ENCODE measurements around the gene RMND1. TPM values are rescaled to one million over a fixed set of nuclear protein-coding genes. Genes with fewer than 3 reads are reported as not detected.

Gene RMND1
- total RNA-seq, 2 experiments from 2014 or later, result 19.0 to 19.7 TPM

GRCh38 chr6:151389618-151390275, 62.2 kb downstream of the RMND1 start:
- POLR2A ChIA-PET, result interaction anchor here (0.5 to 7.6 kb wide), 9 partner anchors 9 to 1703 kb away, joined by 3 to 81 read pairs (median 5); partner anchors contain the start of gene RMND1
- no peaks in the 10 kb centered on the region for H3K9me3 Mint-ChIP-seq
- CTCF ChIA-PET, result interaction anchor here (1.0 to 1.8 kb wide), 3 partner anchors 16 to 65 kb away, joined by 3 to 6 read pairs (median 5); no protein-coding TSS in a partner anchor

GRCh38 chr6:151388997-151389617, 62.8 kb downstream of the RMND1 start:
- H3K4me1 Mint-ChIP-seq (ENCODE audit: low read depth), result peaks cover 54% of the 10 kb centered on the region

More at GRCh38 chr6:151389618-151390275, 62.2 kb downstream of the RMND1 start:
- DNase-seq, result peak; percentile 56
- Mint-ChIP-seq H3K36me3 (ENCODE audit: low read depth) (peaks cover 38% of the 10 kb centered on the region), H3K4me3 (peak overlapping the region; percentile 94), H3K27ac (peak overlapping the region; percentile 95), H3K4me1 (ENCODE audit: low read depth) (peaks cover 52% of the 10 kb centered on the region), H3K27me3 (no peaks in the 10 kb centered on the region)
- ATAC-seq, result no peak
- intact Hi-C loops (cut with micrococcal nuclease), result loop anchor here (2.0 to 5.0 kb wide), 2 partner anchors 17 to 63 kb away; partner anchors contain the start of gene RMND1
- TF ChIP-seq, protein P1, sequence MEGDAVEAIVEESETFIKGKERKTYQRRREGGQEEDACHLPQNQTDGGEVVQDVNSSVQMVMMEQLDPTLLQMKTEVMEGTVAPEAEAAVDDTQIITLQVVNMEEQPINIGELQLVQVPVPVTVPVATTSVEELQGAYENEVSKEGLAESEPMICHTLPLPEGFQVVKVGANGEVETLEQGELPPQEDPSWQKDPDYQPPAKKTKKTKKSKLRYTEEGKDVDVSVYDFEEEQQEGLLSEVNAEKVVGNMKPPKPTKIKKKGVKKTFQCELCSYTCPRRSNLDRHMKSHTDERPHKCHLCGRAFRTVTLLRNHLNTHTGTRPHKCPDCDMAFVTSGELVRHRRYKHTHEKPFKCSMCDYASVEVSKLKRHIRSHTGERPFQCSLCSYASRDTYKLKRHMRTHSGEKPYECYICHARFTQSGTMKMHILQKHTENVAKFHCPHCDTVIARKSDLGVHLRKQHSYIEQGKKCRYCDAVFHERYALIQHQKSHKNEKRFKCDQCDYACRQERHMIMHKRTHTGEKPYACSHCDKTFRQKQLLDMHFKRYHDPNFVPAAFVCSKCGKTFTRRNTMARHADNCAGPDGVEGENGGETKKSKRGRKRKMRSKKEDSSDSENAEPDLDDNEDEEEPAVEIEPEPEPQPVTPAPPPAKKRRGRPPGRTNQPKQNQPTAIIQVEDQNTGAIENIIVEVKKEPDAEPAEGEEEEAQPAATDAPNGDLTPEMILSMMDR (IDR thresholded peaks at IDR 0.05), result no peak

GRCh38 chr6:151388236-151388635, 63.7 kb downstream of the RMND1 start:
- DNase-seq (no peak), ATAC-seq (no peak)
- TF ChIP-seq, protein P1 (IDR thresholded peaks at IDR 0.05), result no peak
- H3K4me3 Mint-ChIP-seq, result peak overlapping the region; percentile 31
- H3K27ac Mint-ChIP-seq, result peak overlapping the region; percentile 81
- H3K4me1 Mint-ChIP-seq (ENCODE audit: low read depth), result peaks cover 47% of the 10 kb centered on the region
- no peaks in the 10 kb centered on the region for H3K9me3 Mint-ChIP-seq
- POLR2A ChIA-PET, result interaction anchor here (0.7 to 7.6 kb wide), 3 partner anchors 13 to 63 kb away, joined by 3 to 81 read pairs (median 3); no protein-coding TSS in a partner anchor
- CTCF ChIA-PET, result interaction anchor here (1.2 to 1.7 kb wide), 2 partner anchors 17 to 64 kb away, joined by 6 read pairs; no protein-coding TSS in a partner anchor
- intact Hi-C loops (cut with micrococcal nuclease), result loop anchor here (2.0 kb wide), 1 partner anchor 15 kb away; no protein-coding TSS in a partner anchor
- H3K36me3 Mint-ChIP-seq (ENCODE audit: low read depth), result peaks cover 38% of the 10 kb centered on the region
- H3K27me3 Mint-ChIP-seq, result no peaks in the 10 kb centered on the region

More at GRCh38 chr6:151388997-151389617, 62.8 kb downstream of the RMND1 start:
- H3K36me3 Mint-ChIP-seq (ENCODE audit: low read depth), result peaks cover 41% of the 10 kb centered on the region
- H3K27ac Mint-ChIP-seq, result peak overlapping the region; percentile 95
- no peaks in the 10 kb centered on the region for H3K9me3 Mint-ChIP-seq
- ChIA-PET POLR2A (interaction anchor here (0.7 to 7.6 kb wide), 7 partner anchors 9 to 1703 kb away, joined by 3 to 81 read pairs (median 3); no protein-coding TSS in a partner anchor), CTCF (interaction anchor here (1.0 to 1.8 kb wide), 4 partner anchors 16 to 65 kb away, joined by 3 to 6 read pairs (median 6); no protein-coding TSS in a partner anchor)
- intact Hi-C loops (cut with micrococcal nuclease), result loop anchor here (2.0 kb wide), 1 partner anchor 16 kb away; no protein-coding TSS in a partner anchor
- TF ChIP-seq, protein P1 (IDR thresholded peaks at IDR 0.05), result no peak
- H3K27me3 Mint-ChIP-seq, result no peaks in the 10 kb centered on the region
- ATAC-seq (no peak), DNase-seq (peak; percentile 44)
- H3K4me3 Mint-ChIP-seq, result peak overlapping the region; percentile 94

DNA sequence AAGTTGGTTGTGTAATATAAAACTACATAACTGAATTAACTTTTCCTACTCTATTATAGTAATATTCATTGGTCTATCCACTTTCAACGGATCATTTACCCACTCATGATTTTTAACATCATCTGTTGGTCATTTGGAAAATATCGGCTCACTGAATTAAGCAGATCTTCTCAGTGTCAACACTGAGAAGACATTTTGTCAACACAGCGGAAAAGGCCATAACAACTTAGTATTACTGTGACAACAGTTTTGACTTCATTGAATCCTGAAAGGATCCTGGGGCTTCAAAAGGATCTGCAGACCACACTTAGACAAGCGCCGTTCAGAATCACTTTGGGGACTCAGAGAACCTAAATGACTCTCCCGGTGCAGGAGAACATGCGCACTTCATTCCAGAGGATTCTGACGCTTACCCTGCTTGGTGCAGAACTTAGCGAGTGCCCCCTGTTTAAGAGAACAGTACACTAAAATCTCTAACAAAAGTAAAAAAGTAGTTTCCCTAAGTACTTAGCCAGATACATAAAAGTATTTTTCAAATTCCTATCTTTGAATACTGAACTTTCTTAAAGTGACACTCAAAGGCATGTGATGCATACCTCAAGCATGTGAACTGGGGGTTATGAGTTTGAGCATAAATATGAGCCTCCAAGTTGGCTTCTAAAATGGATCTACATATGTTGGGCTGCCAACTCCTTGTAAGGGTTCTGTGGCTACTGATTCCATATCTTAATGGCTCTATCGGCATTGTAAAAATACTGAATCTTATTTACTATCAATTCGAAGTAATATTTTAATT, 64.6 kb downstream of the RMND1 start:
- ChIA-PET CTCF (interaction anchor here (1.2 kb wide), 1 partner anchor 18 kb away, joined by 6 read pairs; no protein-coding TSS in a partner anchor), POLR2A (interaction anchor here (1.2 to 7.6 kb wide), 2 partner anchors 12 to 19 kb away, joined by 3 to 81 read pairs; no protein-coding TSS in a partner anchor)
- peaks cover 32% of the 10 kb centered on the region for H3K36me3 Mint-ChIP-seq (ENCODE audit: low read depth)
- H3K9me3 Mint-ChIP-seq, result no peaks in the 10 kb centered on the region
- no peak for DNase-seq
- H3K4me1 Mint-ChIP-seq (ENCODE audit: low read depth), result peaks cover 41% of the 10 kb centered on the region
- no peak for ATAC-seq
- no peak overlapping the region for H3K4me3 Mint-ChIP-seq
- H3K27ac Mint-ChIP-seq, result peak overlapping the region; percentile 72
- TF ChIP-seq, protein P1 (IDR thresholded peaks at IDR 0.05), result no peak
- H3K27me3 Mint-ChIP-seq, result no peaks in the 10 kb centered on the region
- intact Hi-C loops (cut with micrococcal nuclease), result no loop called here

Data from activated CD8-positive, alpha-beta T cell treated with anti-CD3 and anti-CD28 coated beads for 36 hours (primary cell).